Left lung (tissue), 10 donors: ENCODE results near the gene PPFIA2. TPM values are rescaled to one million over a fixed set of nuclear protein-coding genes. Genes with fewer than 3 reads are reported as not detected.

Source experiments
- ATAC-seq: fragments of 200-7000 bp; cut with Tn5 transposase; one replicate; pipeline ENCODE4 v1.9.1; 2020; ENCODE audit warnings: moderate library complexity
- DNase-seq, 4 donors: peaks; one replicate each; pipeline ENCODE4 v3.0.0-alpha.2; 2013 to 2020
- H3K27ac ChIP-seq, 2 donors: fragments of 200-600 bp; sonication (generic) in 1 of 2; one replicate each; pipeline versions ENCODE4 v1.5.0 to v1.8.0; 2020 to 2021
- H3K27me3 ChIP-seq, 2 donors: fragments of 200-600 bp; sonication (generic) in 1 of 2; one replicate each; pipeline versions ENCODE4 v1.5.0 to v1.8.0; 2020 to 2021
- H3K36me3 ChIP-seq, 2 donors: fragments of 200-600 bp; sonication (generic) in 1 of 2; one replicate each; pipeline versions ENCODE4 v1.5.0 to v1.8.0; 2020 to 2021
- H3K4me1 ChIP-seq, 2 donors: fragments of 200-600 bp; one replicate each; pipeline ENCODE4 v1.8.0; 2021
- H3K4me3 ChIP-seq, 2 donors: fragments of 200-600 bp; sonication (generic) in 1 of 2; one replicate each; pipeline versions ENCODE4 v1.5.0 to v1.8.0; 2020 to 2021; ENCODE audit warnings: mild to moderate bottlenecking in 1 of 2
- H3K9me3 ChIP-seq, 2 donors: fragments of 200-600 bp; sonication (generic) in 1 of 2; one replicate each; pipeline versions ENCODE4 v1.5.0 to v1.8.0; 2020 to 2021
- intact Hi-C, 2 donors: fragments of 100-400 bp; cut with DNase I; formaldehyde crosslinking; loops; one replicate each; pipeline versions ENCODE4 v1.11.2 to v1.14.2; 2022
- polyA plus RNA-seq, 6 donors: library from polyadenylated mRNA; unstranded; fragments of 120-200 nt; gene quantifications; one replicate each; pipeline ENCODE4 v1.2.1, GENCODE V29; 2013; ENCODE audit not compliant: insufficient read length in 6 of 6
- total RNA-seq, 2 donors: library from RNA; stranded (reverse); fragmentation: NEBNext Ultra II Directional; extraction: Animal tissue kit (Norgen Biotek cat#: 25700); gene quantifications; one replicate each; pipeline ENCODE4 v1.2.1, GENCODE V29; 2021
- TF ChIP-seq, protein P1 (sequence below), 2 donors: fragments of 200-600 bp; sonication (generic) in 1 of 2; IDR thresholded peaks; one replicate each; pipeline versions ENCODE4 v1.5.0 to v1.8.0; 2021; ENCODE audit warnings: antibody characterized with exemption in 2 of 2
- donor health status: DM: no; HTN: yes; CAD: no.
- donor health status: DM: no; HTN: no; CAD: no.

Gene PPFIA2
- total and polyA plus RNA-seq, 8 donors, result 1.1 to 3.5 (median 1.9) TPM

DNA sequence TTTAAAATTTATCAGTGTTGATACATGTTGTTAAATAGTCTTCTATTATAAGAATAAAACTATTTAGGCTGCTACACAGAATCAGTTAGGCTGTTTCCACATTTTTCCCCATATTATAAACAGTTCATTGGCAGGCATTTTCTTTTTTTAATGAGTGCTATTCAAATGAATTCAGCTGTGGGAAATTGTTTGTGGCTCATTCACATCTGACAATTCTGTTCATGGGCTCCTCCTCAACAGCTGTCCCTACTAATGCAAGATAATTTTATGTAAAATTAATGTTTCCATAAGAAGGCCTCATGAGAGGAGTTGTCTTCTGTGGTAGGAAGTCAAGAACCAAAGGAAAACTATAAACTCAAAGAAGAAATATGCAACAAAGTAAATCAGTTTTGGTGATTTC, 218.0 kb downstream of the PPFIA2 start:
- intact Hi-C loops, result no loop called here
- Histone ChIP-seq H3K4me1 (no peaks in the 10 kb centered on the region), H3K4me3 (no peak overlapping the region), H3K36me3 (no peaks in the 10 kb centered on the region), H3K27ac (no peak overlapping the region), H3K9me3 (no peaks in the 10 kb centered on the region), H3K27me3 (no peaks in the 10 kb centered on the region)
- TF ChIP-seq, protein P1, sequence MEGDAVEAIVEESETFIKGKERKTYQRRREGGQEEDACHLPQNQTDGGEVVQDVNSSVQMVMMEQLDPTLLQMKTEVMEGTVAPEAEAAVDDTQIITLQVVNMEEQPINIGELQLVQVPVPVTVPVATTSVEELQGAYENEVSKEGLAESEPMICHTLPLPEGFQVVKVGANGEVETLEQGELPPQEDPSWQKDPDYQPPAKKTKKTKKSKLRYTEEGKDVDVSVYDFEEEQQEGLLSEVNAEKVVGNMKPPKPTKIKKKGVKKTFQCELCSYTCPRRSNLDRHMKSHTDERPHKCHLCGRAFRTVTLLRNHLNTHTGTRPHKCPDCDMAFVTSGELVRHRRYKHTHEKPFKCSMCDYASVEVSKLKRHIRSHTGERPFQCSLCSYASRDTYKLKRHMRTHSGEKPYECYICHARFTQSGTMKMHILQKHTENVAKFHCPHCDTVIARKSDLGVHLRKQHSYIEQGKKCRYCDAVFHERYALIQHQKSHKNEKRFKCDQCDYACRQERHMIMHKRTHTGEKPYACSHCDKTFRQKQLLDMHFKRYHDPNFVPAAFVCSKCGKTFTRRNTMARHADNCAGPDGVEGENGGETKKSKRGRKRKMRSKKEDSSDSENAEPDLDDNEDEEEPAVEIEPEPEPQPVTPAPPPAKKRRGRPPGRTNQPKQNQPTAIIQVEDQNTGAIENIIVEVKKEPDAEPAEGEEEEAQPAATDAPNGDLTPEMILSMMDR (IDR thresholded peaks at IDR 0.05), result no peak
- DNase-seq, result peak in 2 of 4 donors; percentile 50 to 51
- peak; percentile 13 for ATAC-seq

- intact Hi-C loops, result no loop called here
- H3K9me3 ChIP-seq, result no peaks in the 10 kb centered on the region
- ATAC-seq, result no peak
- TF ChIP-seq, protein P1 (IDR thresholded peaks at IDR 0.05), result no peak
- H3K27ac ChIP-seq, result no peak overlapping the region
- H3K36me3 ChIP-seq, result no peaks in the 10 kb centered on the region
- no peak overlapping the region for H3K4me3 ChIP-seq
- H3K27me3 ChIP-seq, result no peaks in the 10 kb centered on the region
- no peak for DNase-seq
- no peaks in the 10 kb centered on the region for H3K4me1 ChIP-seq
These were observed 219.9 kb downstream of the PPFIA2 start for GRCh38 chr12:81539279-81539678.

DNA sequence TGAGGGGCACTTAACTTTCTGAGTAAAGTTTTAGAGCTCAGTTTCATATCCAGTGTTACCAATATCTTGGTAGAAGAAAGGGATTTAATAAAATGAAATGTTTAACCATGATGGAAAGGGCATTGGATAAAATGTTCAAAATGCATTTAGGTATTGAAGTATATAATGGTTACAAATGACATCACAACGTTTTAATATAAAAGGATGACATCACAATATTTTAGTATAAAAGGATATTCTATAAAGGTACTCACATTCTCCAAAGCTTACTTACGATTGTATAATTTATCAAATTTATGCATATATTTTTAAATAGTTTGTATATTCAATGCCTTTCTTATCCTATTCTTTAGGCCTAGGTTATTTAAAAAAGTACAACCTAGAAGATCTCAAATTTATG, 226.1 kb downstream of the PPFIA2 start:
- H3K27me3 ChIP-seq, result no peaks in the 10 kb centered on the region
- DNase-seq, result no peak
- ATAC-seq, result no peak
- H3K4me1 ChIP-seq, result no peaks in the 10 kb centered on the region
- H3K36me3 ChIP-seq, result no peaks in the 10 kb centered on the region
- TF ChIP-seq, protein P1 (IDR thresholded peaks at IDR 0.05), result no peak
- H3K27ac ChIP-seq, result no peak overlapping the region
- no peaks in the 10 kb centered on the region for H3K9me3 ChIP-seq
- intact Hi-C loops, result no loop called here
- H3K4me3 ChIP-seq, result no peak overlapping the region

DNA sequence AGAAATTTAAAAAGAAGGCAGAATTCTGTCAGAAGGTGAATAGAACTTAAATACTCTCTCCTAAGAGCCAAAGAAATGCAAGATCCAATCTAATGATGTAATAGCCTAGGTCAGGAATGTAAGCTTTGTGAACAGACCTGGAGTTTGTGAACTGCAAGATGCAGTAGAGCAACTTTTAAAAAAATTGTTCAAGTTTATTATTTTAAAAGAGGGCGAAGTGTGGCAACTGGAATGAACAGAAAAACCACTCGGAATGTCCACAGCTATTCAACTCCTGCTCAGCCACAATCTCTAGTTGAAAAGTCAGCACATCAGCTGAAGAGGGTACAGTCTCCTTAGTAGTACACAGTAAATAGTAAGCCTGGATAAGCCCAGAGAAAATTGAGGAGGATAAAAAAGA, 228.8 kb downstream of the PPFIA2 start:
- DNase-seq (peak in 1 of 4 donors; percentile 5), ATAC-seq (no peak)
- no peaks in the 10 kb centered on the region for H3K4me1 ChIP-seq
- no peaks in the 10 kb centered on the region for H3K27me3 ChIP-seq
- no peaks in the 10 kb centered on the region for H3K36me3 ChIP-seq
- H3K9me3 ChIP-seq, result no peaks in the 10 kb centered on the region
- TF ChIP-seq, protein P1 (IDR thresholded peaks at IDR 0.05), result no peak
- no peak overlapping the region for H3K27ac ChIP-seq
- H3K4me3 ChIP-seq, result no peak overlapping the region
- intact Hi-C loops, result no loop called here

DNA sequence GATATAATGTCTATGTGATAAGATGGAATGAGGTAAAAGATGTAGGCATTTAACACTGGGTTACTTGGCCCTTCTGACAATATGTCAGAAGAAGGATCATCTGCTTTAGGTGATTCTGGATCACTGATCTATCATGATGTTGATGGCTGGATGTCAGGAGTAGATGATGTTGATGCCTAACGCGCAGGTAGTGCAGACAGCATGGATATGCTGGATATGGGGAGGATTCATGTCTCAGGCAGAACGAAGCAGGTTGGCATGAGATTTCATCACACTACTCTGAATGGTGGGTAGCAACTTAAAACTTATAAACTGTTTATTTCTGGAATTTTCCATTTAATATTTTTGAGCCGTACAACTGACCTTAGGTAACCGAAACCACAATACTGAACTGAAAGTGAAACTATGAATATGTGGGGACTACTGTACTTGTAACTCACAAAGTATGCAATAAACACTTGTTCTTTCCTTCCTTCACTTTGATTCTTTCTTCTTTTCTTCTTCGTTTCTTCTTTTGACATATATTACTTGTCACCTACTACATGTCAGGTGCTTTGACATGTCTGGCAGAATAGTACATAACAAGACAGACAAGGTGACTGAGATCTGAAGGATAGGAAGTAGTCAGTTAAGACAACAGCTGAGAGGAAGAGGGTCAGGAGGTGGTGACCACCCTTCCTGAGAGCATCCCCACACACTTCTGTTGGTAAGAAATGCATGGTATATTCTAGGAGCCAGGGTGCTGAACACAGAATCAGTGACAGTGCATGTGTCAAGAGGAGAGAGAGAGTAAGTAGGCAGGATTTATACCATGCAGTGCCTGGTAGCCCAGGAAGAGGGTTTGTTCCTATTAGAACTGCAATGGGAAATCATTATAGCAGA, 238.8 kb downstream of the PPFIA2 start:
- TF ChIP-seq, protein P1 (IDR thresholded peaks at IDR 0.05), result no peak
- no peak for DNase-seq
- Histone ChIP-seq H3K27me3 (no peaks in the 10 kb centered on the region), H3K27ac (no peak overlapping the region), H3K9me3 (no peaks in the 10 kb centered on the region), H3K4me1 (no peaks in the 10 kb centered on the region), H3K4me3 (peak overlapping the region in 1 of 2 donors; percentile 4), H3K36me3 (no peaks in the 10 kb centered on the region)
- peak; percentile 56 for ATAC-seq
- intact Hi-C loops, result no loop called here
